GM23338 (cell line): ENCODE data around the gene IMPDH1. TPM values are rescaled to one million over a fixed set of nuclear protein-coding genes. Genes with fewer than 3 reads are reported as not detected.

Experiments
- ATAC-seq: fragments of 200-7000 bp; cut with Tn5 transposase; 3 replicates; pipeline ENCODE4 v1.9.1; 2020
- DNase-seq: peaks from one replicate; pipeline ENCODE4 v3.0.0-alpha.2; 2015; ENCODE audit warnings: low spot score
- H2AFZ ChIP-seq: fragments of 200-600 bp; sonication (generic); 2 replicates; pipeline ENCODE4 v1.8.0; 2016; ENCODE audit warnings: antibody characterized with exemption, mild to moderate bottlenecking, moderate library complexity
- H3F3A ChIP-seq: fragments of 200-600 bp; sonication (generic); replicated peaks from 2 replicates; pipeline ENCODE4 v1.8.0; 2017; ENCODE audit warnings: antibody characterized with exemption, mixed run types, low read depth
- H3K27ac ChIP-seq: fragments of 200-600 bp; sonication (generic); 2 replicates; pipeline ENCODE4 v1.6.1; 2016; ENCODE audit warnings: low read depth
- H3K27me3 ChIP-seq: fragments of 200-600 bp; sonication (generic); 2 replicates; pipeline ENCODE4 v1.8.0; 2016; ENCODE audit warnings: mild to moderate bottlenecking, mixed run types, moderate library complexity; ENCODE audit not compliant: insufficient read depth
- H3K36me3 ChIP-seq: fragments of 200-600 bp; sonication (generic); 2 replicates; pipeline ENCODE4 v1.8.0; 2016; ENCODE audit warnings: mild to moderate bottlenecking; ENCODE audit not compliant: insufficient read depth
- H3K4me1 ChIP-seq: fragments of 200-600 bp; sonication (generic); 2 replicates; pipeline ENCODE4 v1.8.0; 2016; ENCODE audit warnings: mild to moderate bottlenecking, moderate library complexity; ENCODE audit not compliant: insufficient read depth
- H3K4me2 ChIP-seq: fragments of 200-600 bp; sonication (generic); 2 replicates; pipeline ENCODE4 v1.7.1; 2017; ENCODE audit warnings: mixed run types
- H3K4me3 ChIP-seq: fragments of 200-600 bp; sonication (generic); 2 replicates; pipeline ENCODE4 v1.6.1; 2016; ENCODE audit warnings: mixed run types
- H3K79me2 ChIP-seq: fragments of 200-600 bp; sonication (generic); replicated peaks from 2 replicates; pipeline ENCODE4 v1.8.0; 2017; ENCODE audit warnings: mild to moderate bottlenecking; ENCODE audit not compliant: insufficient read depth
- H3K9me2 ChIP-seq: fragments of 200-600 bp; sonication (generic); 2 replicates; pipeline ENCODE4 v1.8.0; 2017; ENCODE audit not compliant: insufficient read depth
- H4K20me1 ChIP-seq: fragments of 200-600 bp; sonication (generic); replicated peaks from 2 replicates; pipeline ENCODE4 v1.8.0; 2017; ENCODE audit warnings: mild to moderate bottlenecking; ENCODE audit not compliant: insufficient read depth
- H3K27ac Mint-ChIP-seq: 2 replicates; pipeline ENCODE4 v1.8.0; 2020; ENCODE audit warnings: inconsistent platforms, mild to moderate bottlenecking, moderate library complexity, mixed read lengths
- H3K27me3 Mint-ChIP-seq: 3 replicates; pipeline ENCODE4 v1.8.0; 2022; ENCODE audit warnings: low read depth, mild to moderate bottlenecking, moderate library complexity, mixed read lengths, inconsistent platforms; ENCODE audit not compliant: insufficient read depth, poor library complexity
- H3K36me3 Mint-ChIP-seq: 3 replicates; pipeline ENCODE4 v1.8.0; 2021; ENCODE audit warnings: low read depth, mild to moderate bottlenecking, inconsistent platforms, moderate library complexity, mixed read lengths
- H3K4me1 Mint-ChIP-seq: 3 replicates; pipeline ENCODE4 v1.8.0; 2020; ENCODE audit warnings: mild to moderate bottlenecking, inconsistent platforms, mixed read lengths
- H3K4me3 Mint-ChIP-seq: 3 replicates; pipeline ENCODE4 v1.8.0; 2021; ENCODE audit warnings: moderate library complexity, mild to moderate bottlenecking, inconsistent platforms, mixed read lengths
- H3K9me3 Mint-ChIP-seq: 3 replicates; pipeline ENCODE4 v1.8.0; 2020; ENCODE audit warnings: moderate library complexity, mild to moderate bottlenecking, inconsistent platforms, mixed read lengths
- CREB1 ChIP-seq: fragments of 250-450 bp; sonication (Bioruptor Pico); IDR thresholded peaks from 2 replicates; pipeline ENCODE4 v1.5.0; 2020; ENCODE audit warnings: low read depth, mild to moderate bottlenecking, moderate library complexity
- EZH2 ChIP-seq: fragments of 200-600 bp; sonication (generic); IDR thresholded peaks from one replicate; pipeline ENCODE4 v1.8.0; 2017; ENCODE audit warnings: antibody characterized with exemption, mild to moderate bottlenecking, low read depth; ENCODE audit not compliant: unreplicated experiment
- EZH2phosphoT487 ChIP-seq: fragments of 200-600 bp; sonication (generic); IDR thresholded peaks from one replicate; pipeline ENCODE4 v1.8.1; 2018; ENCODE audit warnings: antibody characterized with exemption; ENCODE audit not compliant: unreplicated experiment
- JUNB ChIP-seq: IDR thresholded peaks from one replicate; pipeline ENCODE4 v1.6.1; 2016; ENCODE audit warnings: antibody characterized with exemption; ENCODE audit not compliant: unreplicated experiment
- NANOG ChIP-seq: IDR thresholded peaks from 2 replicates; pipeline ENCODE4 v1.6.1; 2016; ENCODE audit warnings: antibody characterized with exemption, borderline replicate concordance
- POLR2AphosphoS5 ChIP-seq: IDR thresholded peaks from 2 replicates; pipeline ENCODE4 v1.6.1; 2016; ENCODE audit warnings: antibody characterized with exemption, low read depth
- STAT1 ChIP-seq: IDR thresholded peaks from one replicate; pipeline ENCODE4 v1.6.1; 2016; ENCODE audit warnings: antibody characterized with exemption; ENCODE audit not compliant: unreplicated experiment
- ZNF114 ChIP-seq: fragments of 250-450 bp; sonication (Bioruptor Pico); IDR thresholded peaks from 2 replicates; pipeline ENCODE4 v1.5.0; 2020; ENCODE audit warnings: mild to moderate bottlenecking, moderate library complexity
- ZNF331 ChIP-seq: fragments of 250-450 bp; sonication (Bioruptor Pico); IDR thresholded peaks from 2 replicates; pipeline ENCODE4 v1.5.0; 2020; ENCODE audit warnings: low read depth, mild to moderate bottlenecking, moderate library complexity
- polyA plus RNA-seq: library from polyadenylated mRNA; unstranded; fragments of >200 nt; fragmentation: Nextera tagmentation; extraction: Ambion mirVana; gene quantifications from 2 replicates; pipeline ENCODE4 v1.2.1, GENCODE V29; 2016
- total RNA-seq: library from RNA; depleted of rRNA; stranded (reverse); fragments of >200 nt; shearing (Covaris generic); gene quantifications from 2 replicates; pipeline ENCODE4 v1.2.3, GENCODE V29; 2014
- TF ChIP-seq, protein P1 (sequence below): IDR thresholded peaks from one replicate; pipeline ENCODE4 v1.6.1; 2018; ENCODE audit warnings: antibody characterized with exemption; ENCODE audit not compliant: unreplicated experiment
- TF ChIP-seq, protein P2 (sequence below), 2 experiments: fragments of 200-600 bp in 1 of 2; sonication (generic) in 1 of 2; conservative IDR thresholded peaks; 2 replicates each; pipeline versions ENCODE4 v1.5.1 to v1.6.1; 2016 to 2017; ENCODE audit warnings: antibody characterized with exemption in 2 of 2, low read depth in 2 of 2, mild to moderate bottlenecking in 2 of 2, moderate library complexity in 1 of 2
- TF ChIP-seq, protein P3 (sequence below): fragments of 250-450 bp; sonication (Bioruptor Pico); IDR thresholded peaks from 2 replicates; pipeline ENCODE4 v1.5.0; 2020; ENCODE audit warnings: mild to moderate bottlenecking, moderate library complexity
- TF ChIP-seq, protein P4 (sequence below): IDR thresholded peaks from 2 replicates; pipeline ENCODE4 v1.6.1; 2016; ENCODE audit warnings: antibody characterized with exemption

IMPDH1 gene
- total and polyA plus RNA-seq, 2 experiments from 2014 or later = 16.4 to 48.3 TPM

DNA sequence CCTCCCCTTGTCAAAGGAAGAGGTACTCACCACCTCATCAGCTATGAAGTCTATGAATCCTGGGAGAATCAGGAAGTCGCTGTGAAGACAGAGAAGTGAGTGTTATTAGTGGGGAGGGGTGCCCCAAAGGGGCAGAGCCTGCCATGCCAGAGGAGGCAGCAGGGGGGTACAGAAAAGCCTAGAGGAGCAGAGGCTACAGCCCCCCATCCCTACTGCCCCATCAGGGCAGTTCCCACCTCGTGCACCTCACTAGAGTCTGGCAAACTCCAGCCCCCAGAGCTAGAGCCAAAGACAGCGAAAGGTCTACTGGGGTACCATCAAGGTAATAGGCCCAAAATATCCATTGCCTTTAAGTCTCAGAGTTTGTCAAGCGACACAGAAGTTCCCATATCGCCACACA, 6.1 kb downstream of the IMPDH1 start:
- no peak for TF ChIP-seq ZNF331 (CRISPR knock-in tag)
- no peak for TF ChIP-seq NANOG
- TF ChIP-seq STAT1 = no peak
- TF ChIP-seq JUNB = no peak
- TF ChIP-seq POLR2AphosphoS5 = no peak
- TF ChIP-seq, protein P1, sequence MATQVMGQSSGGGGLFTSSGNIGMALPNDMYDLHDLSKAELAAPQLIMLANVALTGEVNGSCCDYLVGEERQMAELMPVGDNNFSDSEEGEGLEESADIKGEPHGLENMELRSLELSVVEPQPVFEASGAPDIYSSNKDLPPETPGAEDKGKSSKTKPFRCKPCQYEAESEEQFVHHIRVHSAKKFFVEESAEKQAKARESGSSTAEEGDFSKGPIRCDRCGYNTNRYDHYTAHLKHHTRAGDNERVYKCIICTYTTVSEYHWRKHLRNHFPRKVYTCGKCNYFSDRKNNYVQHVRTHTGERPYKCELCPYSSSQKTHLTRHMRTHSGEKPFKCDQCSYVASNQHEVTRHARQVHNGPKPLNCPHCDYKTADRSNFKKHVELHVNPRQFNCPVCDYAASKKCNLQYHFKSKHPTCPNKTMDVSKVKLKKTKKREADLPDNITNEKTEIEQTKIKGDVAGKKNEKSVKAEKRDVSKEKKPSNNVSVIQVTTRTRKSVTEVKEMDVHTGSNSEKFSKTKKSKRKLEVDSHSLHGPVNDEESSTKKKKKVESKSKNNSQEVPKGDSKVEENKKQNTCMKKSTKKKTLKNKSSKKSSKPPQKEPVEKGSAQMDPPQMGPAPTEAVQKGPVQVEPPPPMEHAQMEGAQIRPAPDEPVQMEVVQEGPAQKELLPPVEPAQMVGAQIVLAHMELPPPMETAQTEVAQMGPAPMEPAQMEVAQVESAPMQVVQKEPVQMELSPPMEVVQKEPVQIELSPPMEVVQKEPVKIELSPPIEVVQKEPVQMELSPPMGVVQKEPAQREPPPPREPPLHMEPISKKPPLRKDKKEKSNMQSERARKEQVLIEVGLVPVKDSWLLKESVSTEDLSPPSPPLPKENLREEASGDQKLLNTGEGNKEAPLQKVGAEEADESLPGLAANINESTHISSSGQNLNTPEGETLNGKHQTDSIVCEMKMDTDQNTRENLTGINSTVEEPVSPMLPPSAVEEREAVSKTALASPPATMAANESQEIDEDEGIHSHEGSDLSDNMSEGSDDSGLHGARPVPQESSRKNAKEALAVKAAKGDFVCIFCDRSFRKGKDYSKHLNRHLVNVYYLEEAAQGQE = no peak
- no peak for TF ChIP-seq EZH2phosphoT487
- TF ChIP-seq, protein P2, sequence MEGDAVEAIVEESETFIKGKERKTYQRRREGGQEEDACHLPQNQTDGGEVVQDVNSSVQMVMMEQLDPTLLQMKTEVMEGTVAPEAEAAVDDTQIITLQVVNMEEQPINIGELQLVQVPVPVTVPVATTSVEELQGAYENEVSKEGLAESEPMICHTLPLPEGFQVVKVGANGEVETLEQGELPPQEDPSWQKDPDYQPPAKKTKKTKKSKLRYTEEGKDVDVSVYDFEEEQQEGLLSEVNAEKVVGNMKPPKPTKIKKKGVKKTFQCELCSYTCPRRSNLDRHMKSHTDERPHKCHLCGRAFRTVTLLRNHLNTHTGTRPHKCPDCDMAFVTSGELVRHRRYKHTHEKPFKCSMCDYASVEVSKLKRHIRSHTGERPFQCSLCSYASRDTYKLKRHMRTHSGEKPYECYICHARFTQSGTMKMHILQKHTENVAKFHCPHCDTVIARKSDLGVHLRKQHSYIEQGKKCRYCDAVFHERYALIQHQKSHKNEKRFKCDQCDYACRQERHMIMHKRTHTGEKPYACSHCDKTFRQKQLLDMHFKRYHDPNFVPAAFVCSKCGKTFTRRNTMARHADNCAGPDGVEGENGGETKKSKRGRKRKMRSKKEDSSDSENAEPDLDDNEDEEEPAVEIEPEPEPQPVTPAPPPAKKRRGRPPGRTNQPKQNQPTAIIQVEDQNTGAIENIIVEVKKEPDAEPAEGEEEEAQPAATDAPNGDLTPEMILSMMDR (conservative IDR thresholded peaks at IDR 0.05; ENCODE audit: low read depth in 2 of 2) = no peak
- TF ChIP-seq ZNF114 (CRISPR knock-in tag) = no peak
- TF ChIP-seq, protein P3, sequence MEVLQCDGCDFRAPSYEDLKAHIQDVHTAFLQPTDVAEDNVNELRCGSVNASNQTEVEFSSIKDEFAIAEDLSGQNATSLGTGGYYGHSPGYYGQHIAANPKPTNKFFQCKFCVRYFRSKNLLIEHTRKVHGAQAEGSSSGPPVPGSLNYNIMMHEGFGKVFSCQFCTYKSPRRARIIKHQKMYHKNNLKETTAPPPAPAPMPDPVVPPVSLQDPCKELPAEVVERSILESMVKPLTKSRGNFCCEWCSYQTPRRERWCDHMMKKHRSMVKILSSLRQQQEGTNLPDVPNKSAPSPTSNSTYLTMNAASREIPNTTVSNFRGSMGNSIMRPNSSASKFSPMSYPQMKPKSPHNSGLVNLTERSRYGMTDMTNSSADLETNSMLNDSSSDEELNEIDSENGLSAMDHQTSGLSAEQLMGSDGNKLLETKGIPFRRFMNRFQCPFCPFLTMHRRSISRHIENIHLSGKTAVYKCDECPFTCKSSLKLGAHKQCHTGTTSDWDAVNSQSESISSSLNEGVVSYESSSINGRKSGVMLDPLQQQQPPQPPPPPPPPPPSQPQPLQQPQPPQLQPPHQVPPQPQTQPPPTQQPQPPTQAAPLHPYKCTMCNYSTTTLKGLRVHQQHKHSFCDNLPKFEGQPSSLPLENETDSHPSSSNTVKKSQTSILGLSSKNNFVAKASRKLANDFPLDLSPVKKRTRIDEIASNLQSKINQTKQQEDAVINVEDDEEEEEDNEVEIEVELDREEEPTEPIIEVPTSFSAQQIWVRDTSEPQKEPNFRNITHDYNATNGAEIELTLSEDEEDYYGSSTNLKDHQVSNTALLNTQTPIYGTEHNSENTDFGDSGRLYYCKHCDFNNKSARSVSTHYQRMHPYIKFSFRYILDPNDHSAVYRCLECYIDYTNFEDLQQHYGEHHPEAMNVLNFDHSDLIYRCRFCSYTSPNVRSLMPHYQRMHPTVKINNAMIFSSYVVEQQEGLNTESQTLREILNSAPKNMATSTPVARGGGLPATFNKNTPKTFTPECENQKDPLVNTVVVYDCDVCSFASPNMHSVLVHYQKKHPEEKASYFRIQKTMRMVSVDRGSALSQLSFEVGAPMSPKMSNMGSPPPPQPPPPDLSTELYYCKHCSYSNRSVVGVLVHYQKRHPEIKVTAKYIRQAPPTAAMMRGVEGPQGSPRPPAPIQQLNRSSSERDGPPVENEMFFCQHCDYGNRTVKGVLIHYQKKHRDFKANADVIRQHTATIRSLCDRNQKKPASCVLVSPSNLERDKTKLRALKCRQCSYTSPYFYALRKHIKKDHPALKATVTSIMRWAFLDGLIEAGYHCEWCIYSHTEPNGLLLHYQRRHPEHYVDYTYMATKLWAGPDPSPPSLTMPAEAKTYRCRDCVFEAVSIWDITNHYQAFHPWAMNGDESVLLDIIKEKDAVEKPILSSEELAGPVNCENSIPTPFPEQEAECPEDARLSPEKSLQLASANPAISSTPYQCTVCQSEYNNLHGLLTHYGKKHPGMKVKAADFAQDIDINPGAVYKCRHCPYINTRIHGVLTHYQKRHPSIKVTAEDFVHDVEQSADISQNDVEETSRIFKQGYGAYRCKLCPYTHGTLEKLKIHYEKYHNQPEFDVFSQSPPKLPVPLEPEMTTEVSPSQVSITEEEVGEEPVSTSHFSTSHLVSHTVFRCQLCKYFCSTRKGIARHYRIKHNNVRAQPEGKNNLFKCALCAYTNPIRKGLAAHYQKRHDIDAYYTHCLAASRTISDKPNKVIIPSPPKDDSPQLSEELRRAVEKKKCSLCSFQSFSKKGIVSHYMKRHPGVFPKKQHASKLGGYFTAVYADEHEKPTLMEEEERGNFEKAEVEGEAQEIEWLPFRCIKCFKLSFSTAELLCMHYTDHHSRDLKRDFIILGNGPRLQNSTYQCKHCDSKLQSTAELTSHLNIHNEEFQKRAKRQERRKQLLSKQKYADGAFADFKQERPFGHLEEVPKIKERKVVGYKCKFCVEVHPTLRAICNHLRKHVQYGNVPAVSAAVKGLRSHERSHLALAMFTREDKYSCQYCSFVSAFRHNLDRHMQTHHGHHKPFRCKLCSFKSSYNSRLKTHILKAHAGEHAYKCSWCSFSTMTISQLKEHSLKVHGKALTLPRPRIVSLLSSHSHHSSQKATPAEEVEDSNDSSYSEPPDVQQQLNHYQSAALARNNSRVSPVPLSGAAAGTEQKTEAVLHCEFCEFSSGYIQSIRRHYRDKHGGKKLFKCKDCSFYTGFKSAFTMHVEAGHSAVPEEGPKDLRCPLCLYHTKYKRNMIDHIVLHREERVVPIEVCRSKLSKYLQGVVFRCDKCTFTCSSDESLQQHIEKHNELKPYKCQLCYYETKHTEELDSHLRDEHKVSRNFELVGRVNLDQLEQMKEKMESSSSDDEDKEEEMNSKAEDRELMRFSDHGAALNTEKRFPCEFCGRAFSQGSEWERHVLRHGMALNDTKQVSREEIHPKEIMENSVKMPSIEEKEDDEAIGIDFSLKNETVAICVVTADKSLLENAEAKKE (CRISPR knock-in tag) = no peak
- TF ChIP-seq, protein P4, sequence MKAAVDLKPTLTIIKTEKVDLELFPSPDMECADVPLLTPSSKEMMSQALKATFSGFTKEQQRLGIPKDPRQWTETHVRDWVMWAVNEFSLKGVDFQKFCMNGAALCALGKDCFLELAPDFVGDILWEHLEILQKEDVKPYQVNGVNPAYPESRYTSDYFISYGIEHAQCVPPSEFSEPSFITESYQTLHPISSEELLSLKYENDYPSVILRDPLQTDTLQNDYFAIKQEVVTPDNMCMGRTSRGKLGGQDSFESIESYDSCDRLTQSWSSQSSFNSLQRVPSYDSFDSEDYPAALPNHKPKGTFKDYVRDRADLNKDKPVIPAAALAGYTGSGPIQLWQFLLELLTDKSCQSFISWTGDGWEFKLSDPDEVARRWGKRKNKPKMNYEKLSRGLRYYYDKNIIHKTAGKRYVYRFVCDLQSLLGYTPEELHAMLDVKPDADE = no peak
- TF ChIP-seq EZH2 = no peak
- TF ChIP-seq CREB1 (CRISPR knock-in tag) = no peak
- Mint-ChIP-seq H3K27ac (no peak overlapping the region), H3K9me3 (no peaks in the 10 kb centered on the region), H3K36me3 (peaks cover 6% of the 10 kb centered on the region; the same call in 1 of the 3 replicates), H3K4me3 (peak overlapping the region; percentile 74; the same call in 1 of the 3 replicates), H3K4me1 (peaks cover 35% of the 10 kb centered on the region), H3K27me3 (peaks cover 40% of the 10 kb centered on the region)
- Histone ChIP-seq H3K27me3 (peaks cover 47% of the 10 kb centered on the region), H3K79me2 (no peaks in the 10 kb centered on the region), H3K36me3 (no peaks in the 10 kb centered on the region), H3F3A (no peaks in the 10 kb centered on the region; the same call in 1 of the 2 replicates), H3K4me1 (peaks cover 23% of the 10 kb centered on the region), H3K9me2 (no peaks in the 10 kb centered on the region), H3K4me3 (no peak overlapping the region; the same call in 1 of the 2 replicates), H3K27ac (no peak overlapping the region), H3K4me2 (no peak overlapping the region), H4K20me1 (no peaks in the 10 kb centered on the region; the same call in 1 of the 2 replicates), H2AFZ (no peak overlapping the region)
- ATAC-seq (no peak), DNase-seq (no peak)
